H9 (cell line): ENCODE data around the gene MB21D2. TPM values are rescaled to one million over a fixed set of nuclear protein-coding genes. Genes with fewer than 3 reads are reported as not detected.

Experiments used
- DNase-seq: peaks from one replicate; pipeline ENCODE4 v3.0.0-alpha.2; 2017
- H2AFZ ChIP-seq: one replicate; pipeline ENCODE4 v1.6.1; 2013; ENCODE audit warnings: mild to moderate bottlenecking, low read length, control low read depth, moderate library complexity
- H2AK5ac ChIP-seq: 2 replicates; pipeline ENCODE4 v1.6.1; 2013; ENCODE audit warnings: low read length, control low read depth, mixed read lengths; ENCODE audit not compliant: insufficient read length
- H2BK120ac ChIP-seq: one replicate; pipeline ENCODE4 v1.6.1; 2013; ENCODE audit warnings: low read depth, mild to moderate bottlenecking, low read length, control low read depth, inconsistent platforms; ENCODE audit not compliant: poor library complexity, severe bottlenecking
- H2BK12ac ChIP-seq: 2 replicates; pipeline ENCODE4 v1.6.1; 2013; ENCODE audit warnings: low read length, control low read depth, mixed read lengths, low read depth; ENCODE audit not compliant: insufficient read length
- H2BK15ac ChIP-seq: 2 replicates; pipeline ENCODE4 v1.6.1; 2013; ENCODE audit warnings: low read depth, low read length, control low read depth
- H2BK20ac ChIP-seq: one replicate; pipeline ENCODE4 v1.6.1; 2013; ENCODE audit warnings: low read depth, mild to moderate bottlenecking, low read length, control low read depth, inconsistent platforms; ENCODE audit not compliant: poor library complexity, severe bottlenecking
- H2BK5ac ChIP-seq: 2 replicates; pipeline ENCODE4 v1.6.1; 2013; ENCODE audit warnings: low read length, control low read depth, mixed read lengths; ENCODE audit not compliant: insufficient read length
- H3K14ac ChIP-seq: 2 replicates; pipeline ENCODE4 v1.6.1; 2013; ENCODE audit warnings: low read length, control low read depth; ENCODE audit not compliant: insufficient read depth
- H3K18ac ChIP-seq: 2 replicates; pipeline ENCODE4 v1.6.1; 2013; ENCODE audit warnings: low read depth, mild to moderate bottlenecking, mixed read lengths, low read length, control low read depth; ENCODE audit not compliant: insufficient read length
- H3K23ac ChIP-seq: 2 replicates; pipeline ENCODE4 v1.6.1; 2013; ENCODE audit warnings: low read length, control low read depth, mixed read lengths, low read depth; ENCODE audit not compliant: insufficient read length
- H3K23me2 ChIP-seq: 2 replicates; pipeline ENCODE4 v1.6.1; 2013; ENCODE audit warnings: low read depth, mild to moderate bottlenecking, mixed read lengths, low read length, control low read depth; ENCODE audit not compliant: insufficient read length, poor library complexity, severe bottlenecking
- H3K27ac ChIP-seq: 2 replicates; pipeline ENCODE4 v1.5.1; 2013; ENCODE audit warnings: low read length, control low read depth, mixed read lengths, low read depth; ENCODE audit not compliant: insufficient read length
- H3K27me3 ChIP-seq: 2 replicates; pipeline ENCODE4 v1.6.1; 2013; ENCODE audit warnings: low read length, control low read depth, inconsistent platforms; ENCODE audit not compliant: insufficient read depth
- H3K4ac ChIP-seq: 2 replicates; pipeline ENCODE4 v1.6.1; 2013; ENCODE audit warnings: low read depth, mild to moderate bottlenecking, control low read depth, inconsistent platforms, low read length, moderate library complexity
- H3K4me1 ChIP-seq: 2 replicates; pipeline ENCODE4 v1.6.1; 2013; ENCODE audit warnings: low read length, control low read depth, inconsistent platforms; ENCODE audit not compliant: insufficient read depth
- H3K4me2 ChIP-seq: 2 replicates; pipeline ENCODE4 v1.6.1; 2013; ENCODE audit warnings: low read length, control low read depth, mixed read lengths; ENCODE audit not compliant: insufficient read length, insufficient read depth
- H3K56ac ChIP-seq: 2 replicates; pipeline ENCODE4 v1.6.1; 2013; ENCODE audit warnings: low read depth, mild to moderate bottlenecking, mixed read lengths, low read length, control low read depth; ENCODE audit not compliant: insufficient read length
- H3K79me1 ChIP-seq: 2 replicates; pipeline ENCODE4 v1.6.1; 2013; ENCODE audit warnings: low read depth, mild to moderate bottlenecking, moderate library complexity, low read length, control low read depth, inconsistent platforms; ENCODE audit not compliant: insufficient read depth, poor library complexity, severe bottlenecking
- H3K79me2 ChIP-seq: 2 replicates; pipeline ENCODE4 v1.6.1; 2013; ENCODE audit warnings: low read length, control low read depth, inconsistent platforms; ENCODE audit not compliant: insufficient read depth
- H3K9ac ChIP-seq: 2 replicates; pipeline ENCODE4 v1.6.1; 2013; ENCODE audit warnings: low read length, control low read depth, mixed read lengths; ENCODE audit not compliant: insufficient read length; ENCODE audit errors: extremely low read depth
- H3K9me3 ChIP-seq: one replicate; pipeline ENCODE4 v1.6.1; 2013; ENCODE audit warnings: low read depth, low read length, inconsistent platforms; ENCODE audit not compliant: control insufficient read depth
- H3T11ph ChIP-seq: one replicate; pipeline ENCODE4 v1.6.1; 2013; ENCODE audit warnings: mild to moderate bottlenecking, low read length, control low read depth, inconsistent platforms
- H4K20me1 ChIP-seq: one replicate; pipeline ENCODE4 v1.6.1; 2013; ENCODE audit not compliant: control insufficient read depth, insufficient read length, insufficient read depth
- H4K5ac ChIP-seq: 2 replicates; pipeline ENCODE4 v1.6.1; 2013; ENCODE audit warnings: low read depth, mild to moderate bottlenecking, mixed read lengths, low read length, control low read depth; ENCODE audit not compliant: insufficient read length
- H4K8ac ChIP-seq: replicated peaks from 2 replicates; pipeline ENCODE4 v1.6.1; 2013; ENCODE audit warnings: low read length, control low read depth, mixed read lengths, low read depth; ENCODE audit not compliant: insufficient read length
- H4K91ac ChIP-seq: 2 replicates; pipeline ENCODE4 v1.6.1; 2013; ENCODE audit warnings: low read depth, mild to moderate bottlenecking, moderate library complexity, mixed read lengths, low read length, control low read depth; ENCODE audit not compliant: insufficient read length
- H3K27ac Mint-ChIP-seq, 3 experiments: 2 replicates in 2 of 3; 3 replicates in 1 of 3; pipeline ENCODE4 v1.8.0; 2020 to 2021; ENCODE audit warnings: mixed read lengths in 3 of 3, mild to moderate bottlenecking in 1 of 3, moderate library complexity in 1 of 3
- H3K27me3 Mint-ChIP-seq: 2 replicates; pipeline ENCODE4 v1.8.0; 2021; ENCODE audit warnings: low read depth, mild to moderate bottlenecking, moderate library complexity, mixed read lengths
- H3K36me3 Mint-ChIP-seq, 3 experiments: 2 replicates in 2 of 3; 3 replicates in 1 of 3; pipeline ENCODE4 v1.8.0; 2020 to 2021; ENCODE audit warnings: low read depth in 3 of 3, mixed read lengths in 3 of 3; ENCODE audit not compliant: insufficient read depth in 1 of 3
- H3K4me1 Mint-ChIP-seq, 2 experiments: 2 replicates each; pipeline ENCODE4 v1.8.0; 2020; ENCODE audit warnings: mixed read lengths in 2 of 2
- H3K4me3 Mint-ChIP-seq, 2 experiments: 2 replicates in 1 of 2; 3 replicates in 1 of 2; pipeline ENCODE4 v1.8.0; 2020 to 2021; ENCODE audit warnings: mild to moderate bottlenecking in 2 of 2, mixed read lengths in 2 of 2, moderate library complexity in 1 of 2
- H3K9me3 Mint-ChIP-seq, 2 experiments: 2 replicates in 1 of 2; 3 replicates in 1 of 2; pipeline ENCODE4 v1.8.0; 2020; ENCODE audit warnings: mild to moderate bottlenecking in 2 of 2, mixed read lengths in 2 of 2, moderate library complexity in 1 of 2
- WGBS: extraction: QIAGEN DNeasy Blood & Tissue Kit; methylation state at CpG from one replicate; pipeline ENCODE4 v1.1.7; 2013; ENCODE audit warnings: missing lambda C conversion rate, low lambda C conversion rate, mixed read lengths; ENCODE audit not compliant: insufficient read length; ENCODE audit errors: extremely low coverage; 5-methylcytosine and 5-hydroxymethylcytosine counted together
- total RNA-seq: library from RNA; stranded (reverse); gene quantifications from 2 replicates; pipeline ENCODE4 v1.2.1, GENCODE V29; 2021
- TF ChIP-seq, protein P1 (sequence below): fragments of 200-600 bp; sonication (generic); conservative IDR thresholded peaks from 3 replicates; pipeline ENCODE4 v1.8.0; 2021; ENCODE audit warnings: antibody characterized with exemption, mild to moderate bottlenecking

The MB21D2 gene
- total RNA-seq, 1 experiment from 2014 or later, result 19.1 TPM

GRCh38 chr3:192841428-192841827 is 76.2 kb downstream of the MB21D2 start:
- Histone ChIP-seq H2BK15ac (no peak overlapping the region), H3K4me1 (peaks cover 3% of the 10 kb centered on the region), H3K9me3 (no peaks in the 10 kb centered on the region), H4K5ac (no peak overlapping the region), H3K18ac (no peak overlapping the region), H2BK5ac (no peak overlapping the region), H3K56ac (no peak overlapping the region), H4K8ac (no peak overlapping the region), H3K9ac (no peak overlapping the region), H3K14ac (no peak overlapping the region), H4K91ac (no peak overlapping the region), H3K27me3 (no peaks in the 10 kb centered on the region), H4K20me1 (no peaks in the 10 kb centered on the region), H3K27ac (no peak overlapping the region), H2BK120ac (no peak overlapping the region), H2AK5ac (no peak overlapping the region), H3T11ph (no peak overlapping the region), H3K23me2 (no peaks in the 10 kb centered on the region), H3K4ac (no peak overlapping the region), H3K79me1 (no peaks in the 10 kb centered on the region), H3K79me2 (peaks cover 8% of the 10 kb centered on the region; the same call in 1 of the 2 replicates), H3K4me2 (no peak overlapping the region), H3K23ac (no peak overlapping the region), H2BK12ac (no peak overlapping the region), H2AFZ (no peak overlapping the region), H2BK20ac (no peak overlapping the region)
- Mint-ChIP-seq H3K4me3 (no peak overlapping the region), H3K4me1 (peaks cover 26 to 41% of the 10 kb centered on the region in 2 experiments), H3K9me3 (no peaks in the 10 kb centered on the region), H3K27me3 (no peaks in the 10 kb centered on the region), H3K27ac (peak overlapping the region in 1 of 3 experiments; percentile 5; a peak in 1 of 7 replicates), H3K36me3 (no peaks in the 10 kb centered on the region; a peak in 1 of 7 replicates)
- DNase-seq, result no peak
- no CpG with 5 or more reads among the region's 6 CpGs for WGBS
- TF ChIP-seq, protein P1, sequence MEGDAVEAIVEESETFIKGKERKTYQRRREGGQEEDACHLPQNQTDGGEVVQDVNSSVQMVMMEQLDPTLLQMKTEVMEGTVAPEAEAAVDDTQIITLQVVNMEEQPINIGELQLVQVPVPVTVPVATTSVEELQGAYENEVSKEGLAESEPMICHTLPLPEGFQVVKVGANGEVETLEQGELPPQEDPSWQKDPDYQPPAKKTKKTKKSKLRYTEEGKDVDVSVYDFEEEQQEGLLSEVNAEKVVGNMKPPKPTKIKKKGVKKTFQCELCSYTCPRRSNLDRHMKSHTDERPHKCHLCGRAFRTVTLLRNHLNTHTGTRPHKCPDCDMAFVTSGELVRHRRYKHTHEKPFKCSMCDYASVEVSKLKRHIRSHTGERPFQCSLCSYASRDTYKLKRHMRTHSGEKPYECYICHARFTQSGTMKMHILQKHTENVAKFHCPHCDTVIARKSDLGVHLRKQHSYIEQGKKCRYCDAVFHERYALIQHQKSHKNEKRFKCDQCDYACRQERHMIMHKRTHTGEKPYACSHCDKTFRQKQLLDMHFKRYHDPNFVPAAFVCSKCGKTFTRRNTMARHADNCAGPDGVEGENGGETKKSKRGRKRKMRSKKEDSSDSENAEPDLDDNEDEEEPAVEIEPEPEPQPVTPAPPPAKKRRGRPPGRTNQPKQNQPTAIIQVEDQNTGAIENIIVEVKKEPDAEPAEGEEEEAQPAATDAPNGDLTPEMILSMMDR, result no peak
